B cell (primary cell): Measurements from ENCODE around the gene MINDY2. TPM values are rescaled to one million over a fixed set of nuclear protein-coding genes. Genes with fewer than 3 reads are reported as not detected.

Source experiments
- ATAC-seq: fragments of 200-7000 bp; cut with Tn5 transposase; one replicate; pipeline ENCODE4 v1.10.0; 2021; ENCODE audit warnings: low read depth, mild to moderate bottlenecking, moderate number of reproducible peaks, moderate library complexity
- CTCF ChIA-PET: fragments of 350-600 bp; sonication (Branson Sonifier 250); formaldehyde crosslinking; loops from one replicate; lab custom pipeline; 2021; ENCODE audit warnings: antibody characterized with exemption, inconsistent platforms; lab: Charles Lee
- POLR2A ChIA-PET: fragments of 350-600 bp; sonication (Branson Sonifier 250); formaldehyde crosslinking; loops from one replicate; lab custom pipeline; 2021; ENCODE audit warnings: antibody characterized with exemption; lab: Charles Lee
- DNase-seq: peaks from one replicate; pipeline ENCODE4 v3.0.0; 2013
- H2AFZ ChIP-seq: 2 replicates; pipeline ENCODE4 v1.6.1; 2012; ENCODE audit warnings: mild to moderate bottlenecking, low read depth, low read length; ENCODE audit not compliant: insufficient read depth, poor library complexity, severe bottlenecking
- H3K27ac ChIP-seq, 2 donors: 1 replicate in 1 of 2; 2 replicates in 1 of 2; pipeline ENCODE4 v1.5.1; 2012 to 2013; ENCODE audit warnings: low read length in 2 of 2, mild to moderate bottlenecking in 2 of 2, moderate library complexity in 1 of 2
- H3K27me3 ChIP-seq, 4 experiments: fragments of 200-600 bp in 1 of 4; sonication (generic) in 1 of 4; replicated peaks in 1 of 4; 1 replicate in 2 of 4; 2 replicates in 2 of 4; pipeline versions ENCODE4 v1.6.1 to v1.7.0; 2013 to 2016; ENCODE audit warnings: low read length in 3 of 4, mild to moderate bottlenecking in 2 of 4, mixed read lengths in 1 of 4, moderate library complexity in 1 of 4; ENCODE audit not compliant: insufficient read depth in 4 of 4, control insufficient read depth in 3 of 4; ENCODE audit errors: control extremely low read depth in 1 of 4
- H3K36me3 ChIP-seq, 2 experiments: replicated peaks in 1 of 2; 1 replicate in 1 of 2; 2 replicates in 1 of 2; pipeline versions ENCODE4 v1.6.1 to v1.7.1; 2013; ENCODE audit warnings: low read length in 1 of 2; ENCODE audit not compliant: insufficient read depth in 2 of 2, control insufficient read depth in 1 of 2; ENCODE audit errors: control extremely low read depth in 1 of 2, extremely low read depth in 1 of 2
- H3K4me1 ChIP-seq, 2 donors: fragments of 200-600 bp in 1 of 2; sonication (generic) in 1 of 2; 1 replicate in 1 of 2; 2 replicates in 1 of 2; pipeline versions ENCODE4 v1.5.1 to v1.6.1; 2013 to 2017; ENCODE audit warnings: low read length in 2 of 2; ENCODE audit not compliant: control insufficient read depth in 2 of 2, insufficient read depth in 2 of 2
- H3K4me2 ChIP-seq: replicated peaks from 2 replicates; pipeline ENCODE3; 2012; ENCODE audit warnings: mild to moderate bottlenecking, low read depth, low read length; ENCODE audit not compliant: poor library complexity, severe bottlenecking
- H3K4me3 ChIP-seq, 5 experiments: fragments of 200-600 bp in 1 of 5; sonication (generic) in 1 of 5; 1 replicate in 3 of 5; 2 replicates in 2 of 5; pipeline versions ENCODE4 v1.5.1 to v1.7.0; 2011 to 2016; ENCODE audit warnings: low read length in 4 of 5, mild to moderate bottlenecking in 4 of 5, low read depth in 2 of 5, control low read depth in 1 of 5, moderate library complexity in 1 of 5; ENCODE audit not compliant: insufficient read depth in 1 of 5; ENCODE audit errors: control extremely low read depth in 1 of 5, extremely low read depth in 1 of 5
- H3K79me2 ChIP-seq: fragments of 200-600 bp; sonication (generic); one replicate; pipeline ENCODE4 v1.6.0; 2016; ENCODE audit warnings: low read length; ENCODE audit not compliant: control insufficient read depth, insufficient read depth
- H3K9ac ChIP-seq: fragments of 200-600 bp; sonication (generic); 2 replicates; pipeline ENCODE4 v1.6.1; 2017; ENCODE audit warnings: mild to moderate bottlenecking, low read length, moderate library complexity
- H3K9me3 ChIP-seq, 3 donors: one replicate each; pipeline versions ENCODE4 v1.6.1 to v1.7.1; 2013; ENCODE audit warnings: low read length in 2 of 3; ENCODE audit not compliant: control insufficient read depth in 2 of 3, insufficient read depth in 1 of 3; ENCODE audit errors: control extremely low read depth in 1 of 3
- H4K20me1 ChIP-seq: 2 replicates; pipeline ENCODE4 v1.6.0; 2012; ENCODE audit warnings: mild to moderate bottlenecking, low read length; ENCODE audit not compliant: insufficient read depth, control insufficient read depth, poor library complexity, severe bottlenecking
- H3K27ac Mint-ChIP-seq: one replicate; pipeline ENCODE4 v1.8.0; 2021; ENCODE audit warnings: mixed read lengths
- H3K27me3 Mint-ChIP-seq: one replicate; pipeline ENCODE4 v1.8.0; 2021; ENCODE audit warnings: mixed read lengths
- H3K4me1 Mint-ChIP-seq: one replicate; pipeline ENCODE4 v1.8.0; 2021; ENCODE audit warnings: mixed read lengths
- H3K4me3 Mint-ChIP-seq: one replicate; pipeline ENCODE4 v1.8.0; 2021; ENCODE audit warnings: mixed read lengths
- H3K9me3 Mint-ChIP-seq: one replicate; pipeline ENCODE4 v1.8.0; 2022; ENCODE audit warnings: mixed read lengths; ENCODE audit not compliant: insufficient read depth
- EZH2 ChIP-seq: IDR thresholded peaks from 2 replicates; pipeline ENCODE4 v1.6.1; 2012; ENCODE audit warnings: borderline replicate concordance, low read depth, mild to moderate bottlenecking, moderate library complexity, low read length; ENCODE audit not compliant: insufficient read depth, poor library complexity, severe bottlenecking
- WGBS: methylation state at CpG from one replicate; pipeline ENCODE4 v1.1.5; 2013; ENCODE audit warnings: missing lambda C conversion rate; ENCODE audit not compliant: insufficient coverage; 5-methylcytosine and 5-hydroxymethylcytosine counted together
- intact Hi-C: fragments of 100-400 bp; cut with micrococcal nuclease; formaldehyde crosslinking; loops from one replicate; pipeline ENCODE4 v1.10.0; 2022
- polyA plus RNA-seq: library from polyadenylated mRNA; depleted of rRNA; stranded (reverse); fragments of >200 nt; gene quantifications from 2 replicates; pipeline ENCODE4 v1.2.3, GENCODE V29; 2012
- total RNA-seq, 2 donors: library from RNA; stranded (reverse); fragments of 120-200 nt in 1 of 2; gene quantifications; 1 replicate in 1 of 2; 2 replicates in 1 of 2; pipeline versions ENCODE4 v1.2.3 to v1.2.4, GENCODE V29; 2013 to 2022
- TF ChIP-seq, protein P1 (sequence below): fragments of 200-600 bp; IDR thresholded peaks from one replicate; pipeline ENCODE4 v1.8.0; 2022; ENCODE audit warnings: antibody characterized with exemption, mild to moderate bottlenecking

MINDY2 gene
- total and polyA plus RNA-seq, 2 donors (not counting 1 experiment from before 2014, with no cell fraction given) = 2.3 to 16.6 TPM

- Mint-ChIP-seq H3K27ac (no peak overlapping the region), H3K9me3 (no peaks in the 10 kb centered on the region), H3K27me3 (no peaks in the 10 kb centered on the region), H3K4me3 (no peak overlapping the region), H3K4me1 (peaks cover 65% of the 10 kb centered on the region)
- Histone ChIP-seq H3K4me2 (no peak overlapping the region), H3K36me3 (no peaks in the 10 kb centered on the region), H3K9ac (no peak overlapping the region), H3K27me3 (no peaks in the 10 kb centered on the region), H3K79me2 (peaks cover 95% of the 10 kb centered on the region), H3K9me3 (no peaks in the 10 kb centered on the region), H2AFZ (no peak overlapping the region), H4K20me1 (peaks cover 67% of the 10 kb centered on the region), H3K4me3 (no peak overlapping the region), H3K27ac (no peak overlapping the region), H3K4me1 (peaks cover 10 to 36% of the 10 kb centered on the region in 2 donors)
- POLR2A ChIA-PET = no interaction called here
- 100% methylated on average over 2 of the region's 2 CpGs for WGBS
- ATAC-seq = no peak
- intact Hi-C loops = no loop called here
- TF ChIP-seq, protein P1, sequence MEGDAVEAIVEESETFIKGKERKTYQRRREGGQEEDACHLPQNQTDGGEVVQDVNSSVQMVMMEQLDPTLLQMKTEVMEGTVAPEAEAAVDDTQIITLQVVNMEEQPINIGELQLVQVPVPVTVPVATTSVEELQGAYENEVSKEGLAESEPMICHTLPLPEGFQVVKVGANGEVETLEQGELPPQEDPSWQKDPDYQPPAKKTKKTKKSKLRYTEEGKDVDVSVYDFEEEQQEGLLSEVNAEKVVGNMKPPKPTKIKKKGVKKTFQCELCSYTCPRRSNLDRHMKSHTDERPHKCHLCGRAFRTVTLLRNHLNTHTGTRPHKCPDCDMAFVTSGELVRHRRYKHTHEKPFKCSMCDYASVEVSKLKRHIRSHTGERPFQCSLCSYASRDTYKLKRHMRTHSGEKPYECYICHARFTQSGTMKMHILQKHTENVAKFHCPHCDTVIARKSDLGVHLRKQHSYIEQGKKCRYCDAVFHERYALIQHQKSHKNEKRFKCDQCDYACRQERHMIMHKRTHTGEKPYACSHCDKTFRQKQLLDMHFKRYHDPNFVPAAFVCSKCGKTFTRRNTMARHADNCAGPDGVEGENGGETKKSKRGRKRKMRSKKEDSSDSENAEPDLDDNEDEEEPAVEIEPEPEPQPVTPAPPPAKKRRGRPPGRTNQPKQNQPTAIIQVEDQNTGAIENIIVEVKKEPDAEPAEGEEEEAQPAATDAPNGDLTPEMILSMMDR = no peak
- no peak for TF ChIP-seq EZH2
- DNase-seq = no peak
- CTCF ChIA-PET = no interaction called here
These were observed 36.2 kb upstream of the MINDY2 start for GRCh38 chr15:58734859-58735258.

- H3K4me3 Mint-ChIP-seq = no peak overlapping the region
- Histone ChIP-seq H3K4me2 (peak overlapping the region; percentile 7), H3K79me2 (peaks cover 95% of the 10 kb centered on the region), H3K36me3 (no peaks in the 10 kb centered on the region), H3K9me3 (no peaks in the 10 kb centered on the region), H3K27me3 (no peaks in the 10 kb centered on the region), H4K20me1 (peaks cover 64% of the 10 kb centered on the region), H3K27ac (no peak overlapping the region), H2AFZ (no peak overlapping the region), H3K9ac (no peak overlapping the region), H3K4me1 (peaks cover 8 to 31% of the 10 kb centered on the region in 2 donors), H3K4me3 (no peak overlapping the region)
- H3K27me3 Mint-ChIP-seq = no peaks in the 10 kb centered on the region
- ATAC-seq = no peak
- no peaks in the 10 kb centered on the region for H3K9me3 Mint-ChIP-seq
- DNase-seq = no peak
- POLR2A ChIA-PET = interaction anchor here (0.6 kb wide), 1 partner anchor 11 kb away, joined by 3 read pairs; no protein-coding TSS in a partner anchor
- intact Hi-C loops = no loop called here
- CTCF ChIA-PET = no interaction called here
- TF ChIP-seq EZH2 = no peak
- TF ChIP-seq, protein P1 = no peak
- no peak overlapping the region for H3K27ac Mint-ChIP-seq
- WGBS = no CpG with 5 or more reads among the region's 2 CpGs
- H3K4me1 Mint-ChIP-seq = peaks cover 60% of the 10 kb centered on the region
These were observed 35.0 kb upstream of the MINDY2 start for GRCh38 chr15:58736018-58736643.
